Body of pancreas (tissue), 4 donors: ENCODE results near the gene CAPZA1. TPM values are rescaled to one million over a fixed set of nuclear protein-coding genes. Genes with fewer than 3 reads are reported as not detected.

Experiments
- ATAC-seq: fragments of 150-250 bp; one replicate; pipeline ENCODE4 v1.9.1; 2016
- DNase-seq, 4 donors: peaks; one replicate each; pipeline ENCODE4 v3.0.0-alpha.2; 2019
- H3K27ac ChIP-seq, 4 donors: fragments of 200-600 bp; sonication (generic); 1 replicate in 3 of 4; 2 replicates in 1 of 4; pipeline versions ENCODE4 v1.5.1 to v1.6.1; 2016 to 2019; ENCODE audit warnings: mild to moderate bottlenecking in 1 of 4, mixed read lengths in 1 of 4, moderate library complexity in 1 of 4
- H3K27me3 ChIP-seq, 2 donors: fragments of 200-600 bp; sonication (generic); one replicate each; pipeline ENCODE4 v1.6.0; 2016; ENCODE audit warnings: mild to moderate bottlenecking in 1 of 2
- H3K36me3 ChIP-seq, 2 donors: fragments of 200-600 bp; sonication (generic); replicated peaks in 1 of 2; 2 replicates each; pipeline ENCODE4 v1.5.1; 2016; ENCODE audit warnings: low read depth in 2 of 2; ENCODE audit not compliant: insufficient read depth in 1 of 2
- H3K4me1 ChIP-seq: fragments of 200-600 bp; sonication (generic); one replicate; pipeline ENCODE4 v1.6.0; 2016
- H3K4me3 ChIP-seq, 2 donors: fragments of 200-600 bp; sonication (generic); 1 replicate in 1 of 2; 2 replicates in 1 of 2; pipeline ENCODE4 v1.5.1; 2016 to 2019
- H3K9me3 ChIP-seq, 3 donors: fragments of 200-600 bp; sonication (generic); 1 replicate in 2 of 3; 2 replicates in 1 of 3; pipeline ENCODE4 v1.5.1; 2016
- POLR2A ChIP-seq, 3 donors: fragments of 450-650 bp; IDR thresholded peaks; one replicate each; pipeline ENCODE4 v1.6.1; 2016; ENCODE audit warnings: antibody characterized with exemption in 3 of 3, mild to moderate bottlenecking in 2 of 3
- WGBS, 2 donors: methylation state at CpG; one replicate each; pipeline ENCODE4 v1.1.5; 2017; 5-methylcytosine and 5-hydroxymethylcytosine counted together
- intact Hi-C: fragments of 100-400 bp; cut with DNase I; formaldehyde crosslinking; loops from one replicate; pipeline ENCODE4 v1.15.1; 2023
- total RNA-seq, 2 donors: library from RNA; depleted of rRNA; stranded (reverse); fragments of >200 nt; gene quantifications; one replicate each; pipeline ENCODE4 v1.1.0, GENCODE V29; 2016
- TF ChIP-seq, protein P1 (sequence below), 7 experiments: fragments of 450-650 bp in 4 of 7; fragments of 200-600 bp in 3 of 7; sonication (generic) in 3 of 7; IDR thresholded peaks; one replicate each; pipeline ENCODE4 v1.5.1; 2016 to 2019; ENCODE audit warnings: antibody characterized with exemption in 7 of 7

Gene CAPZA1
- total RNA-seq, 2 donors from 2014 or later: 56.0 to 66.9 TPM

DNA sequence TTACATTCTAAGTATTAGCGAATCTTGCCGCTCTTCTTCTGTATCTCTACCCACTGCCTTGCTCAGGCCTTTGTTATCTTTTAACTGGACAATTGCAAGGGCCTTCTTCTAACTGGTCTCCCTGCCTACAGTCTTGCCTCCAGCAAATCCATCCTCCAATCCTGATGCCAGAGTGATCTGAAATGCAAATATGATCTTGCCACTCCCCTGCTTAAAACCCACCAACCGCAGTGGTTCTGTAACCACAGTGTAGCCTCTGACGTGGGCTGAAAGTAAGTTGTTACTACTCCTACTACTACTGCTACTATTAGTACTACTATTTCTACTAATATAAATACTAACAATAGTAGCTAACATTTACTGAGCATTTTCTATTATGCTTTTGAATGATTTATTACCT is 67.2 kb downstream of the CAPZA1 start:
- intact Hi-C loops: no loop called here
- DNase-seq: no peak
- H3K27me3 ChIP-seq: no peaks in the 10 kb centered on the region
- ATAC-seq: no peak
- no peaks in the 10 kb centered on the region for H3K4me1 ChIP-seq
- no peak overlapping the region for H3K4me3 ChIP-seq
- peaks cover 0 to 8% of the 10 kb centered on the region in 2 donors for H3K36me3 ChIP-seq
- no peak overlapping the region for H3K27ac ChIP-seq
- no peaks in the 10 kb centered on the region for H3K9me3 ChIP-seq
- TF ChIP-seq POLR2A (IDR thresholded peaks at IDR 0.05): no peak
- TF ChIP-seq, protein P1, sequence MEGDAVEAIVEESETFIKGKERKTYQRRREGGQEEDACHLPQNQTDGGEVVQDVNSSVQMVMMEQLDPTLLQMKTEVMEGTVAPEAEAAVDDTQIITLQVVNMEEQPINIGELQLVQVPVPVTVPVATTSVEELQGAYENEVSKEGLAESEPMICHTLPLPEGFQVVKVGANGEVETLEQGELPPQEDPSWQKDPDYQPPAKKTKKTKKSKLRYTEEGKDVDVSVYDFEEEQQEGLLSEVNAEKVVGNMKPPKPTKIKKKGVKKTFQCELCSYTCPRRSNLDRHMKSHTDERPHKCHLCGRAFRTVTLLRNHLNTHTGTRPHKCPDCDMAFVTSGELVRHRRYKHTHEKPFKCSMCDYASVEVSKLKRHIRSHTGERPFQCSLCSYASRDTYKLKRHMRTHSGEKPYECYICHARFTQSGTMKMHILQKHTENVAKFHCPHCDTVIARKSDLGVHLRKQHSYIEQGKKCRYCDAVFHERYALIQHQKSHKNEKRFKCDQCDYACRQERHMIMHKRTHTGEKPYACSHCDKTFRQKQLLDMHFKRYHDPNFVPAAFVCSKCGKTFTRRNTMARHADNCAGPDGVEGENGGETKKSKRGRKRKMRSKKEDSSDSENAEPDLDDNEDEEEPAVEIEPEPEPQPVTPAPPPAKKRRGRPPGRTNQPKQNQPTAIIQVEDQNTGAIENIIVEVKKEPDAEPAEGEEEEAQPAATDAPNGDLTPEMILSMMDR (IDR thresholded peaks at IDR 0.05): no peak
- 93 to 95% methylated on average over 4 of the region's 4 CpGs for WGBS, 2 donors

DNA sequence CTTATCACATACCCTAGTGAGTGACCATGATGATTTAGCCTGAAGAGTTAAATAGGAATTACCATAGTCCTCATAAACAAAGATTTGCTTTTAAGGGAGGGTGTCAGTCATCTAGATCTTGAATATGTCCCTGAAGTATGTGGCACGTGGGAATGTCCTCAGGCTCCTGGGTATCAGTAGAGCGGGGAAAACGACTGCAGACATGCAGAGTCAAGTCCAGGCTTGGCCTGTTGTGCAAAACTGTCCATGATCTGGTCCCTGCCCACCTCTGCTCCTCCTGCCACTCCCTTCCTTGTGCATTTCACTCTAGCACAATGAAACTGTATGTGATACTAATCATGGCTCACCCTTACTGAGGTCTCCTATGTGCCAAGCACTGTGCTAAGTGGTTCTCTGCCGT is 67.7 kb downstream of the CAPZA1 start:
- no peak for TF ChIP-seq POLR2A (IDR thresholded peaks at IDR 0.05)
- TF ChIP-seq, protein P1 (IDR thresholded peaks at IDR 0.05): no peak
- peaks cover 0 to 8% of the 10 kb centered on the region in 2 donors for H3K36me3 ChIP-seq
- intact Hi-C loops: no loop called here
- H3K9me3 ChIP-seq: no peaks in the 10 kb centered on the region
- 75 to 84% methylated on average over 4 of the region's 4 CpGs for WGBS, 2 donors
- H3K4me1 ChIP-seq: no peaks in the 10 kb centered on the region
- DNase-seq: no peak
- no peak overlapping the region for H3K4me3 ChIP-seq
- no peak for ATAC-seq
- H3K27me3 ChIP-seq: no peaks in the 10 kb centered on the region
- H3K27ac ChIP-seq: no peak overlapping the region

DNA sequence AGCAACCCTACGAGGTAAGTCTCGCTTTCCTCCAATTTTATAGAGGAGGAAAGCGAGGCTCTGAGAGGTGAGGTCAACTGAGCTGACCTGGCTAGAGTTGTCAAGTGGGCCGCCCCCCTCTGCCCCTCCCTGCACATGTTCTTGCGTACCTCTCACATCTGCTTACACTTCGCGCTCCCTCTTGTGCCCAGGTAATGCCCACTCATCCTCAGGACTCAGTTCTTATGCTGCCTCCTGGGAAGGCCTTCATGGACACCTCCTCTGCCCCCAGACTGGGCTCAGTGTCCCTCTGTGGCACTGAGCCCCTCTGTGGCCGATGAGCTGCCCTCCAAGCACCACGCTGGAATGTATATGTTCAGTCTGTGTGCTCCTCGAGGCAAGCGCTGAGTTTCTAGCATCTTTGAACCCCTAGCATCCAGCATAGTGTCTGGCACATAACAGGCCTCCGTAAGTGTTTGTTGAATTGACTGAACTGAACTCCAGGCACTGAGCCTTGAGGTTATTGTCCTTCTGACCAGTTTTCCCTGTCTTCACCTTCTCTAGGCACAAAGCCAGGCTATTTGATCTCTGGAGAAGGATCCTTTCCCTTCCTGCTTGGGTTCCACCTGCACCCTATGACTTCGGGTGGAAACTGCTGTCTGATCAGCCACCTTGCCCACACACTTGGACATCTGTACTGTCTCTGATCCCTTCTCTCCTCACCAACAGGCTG is 68.3 kb downstream of the CAPZA1 start:
- H3K27ac ChIP-seq: no peak overlapping the region
- H3K36me3 ChIP-seq: peaks cover 0 to 8% of the 10 kb centered on the region in 2 donors
- TF ChIP-seq, protein P1 (IDR thresholded peaks at IDR 0.05): no peak
- TF ChIP-seq POLR2A (IDR thresholded peaks at IDR 0.05): no peak
- no peaks in the 10 kb centered on the region for H3K4me1 ChIP-seq
- intact Hi-C loops: no loop called here
- H3K4me3 ChIP-seq: no peak overlapping the region
- H3K27me3 ChIP-seq: no peaks in the 10 kb centered on the region
- no peaks in the 10 kb centered on the region for H3K9me3 ChIP-seq
- DNase-seq (no peak), ATAC-seq (no peak)
- 87 to 91% methylated on average over 13 of the region's 13 CpGs for WGBS, 2 donors

DNA sequence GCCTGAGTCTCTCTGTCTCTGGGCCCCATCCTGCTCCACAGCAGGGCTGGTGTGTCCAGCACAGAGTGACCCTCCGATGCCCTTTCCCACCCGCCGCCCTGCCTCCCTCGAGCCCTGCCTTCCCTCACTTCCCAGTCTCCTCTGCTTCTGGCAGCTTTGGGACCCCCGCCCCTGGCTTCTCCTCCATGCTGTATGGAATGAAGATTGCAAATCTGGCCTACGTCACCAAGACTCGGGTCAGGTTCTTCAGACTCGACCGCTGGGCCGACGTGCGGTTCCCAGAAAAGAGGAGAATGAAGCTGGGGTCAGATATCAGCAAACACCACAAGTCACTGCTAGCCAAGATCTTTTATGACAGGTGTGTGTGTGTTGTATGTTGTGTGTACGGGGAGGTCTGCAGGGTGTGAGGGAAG is 69.2 kb downstream of the CAPZA1 start:
- 71 to 93% methylated on average over 13 of the region's 13 CpGs for WGBS, 2 donors
- intact Hi-C loops: no loop called here
- Histone ChIP-seq H3K36me3 (peaks cover under 1 to 8% of the 10 kb centered on the region in 2 donors), H3K27me3 (no peaks in the 10 kb centered on the region), H3K4me1 (no peaks in the 10 kb centered on the region), H3K9me3 (no peaks in the 10 kb centered on the region), H3K4me3 (no peak overlapping the region), H3K27ac (no peak overlapping the region)
- TF ChIP-seq, protein P1 (IDR thresholded peaks at IDR 0.05): no peak
- no peak for TF ChIP-seq POLR2A (IDR thresholded peaks at IDR 0.05)
- no peak for ATAC-seq
- DNase-seq: no peak
